Smooth muscle cell of the pulmonary artery (primary cell): ENCODE results near the gene SLC23A1. TPM values are rescaled to one million over a fixed set of nuclear protein-coding genes. Genes with fewer than 3 reads are reported as not detected.

Experiments used
- total RNA-seq: library from RNA; depleted of rRNA; stranded (reverse); fragments of >200 nt; gene quantifications from 2 replicates; pipeline ENCODE4 v1.2.3, GENCODE V29; 2014

Gene SLC23A1
- not detected in 2 replicates for total RNA-seq

GRCh38 chr5:139383275-139383992, at the start of gene SLC23A1:
Gene SLC23A1 (minus strand): TSS chr5:139383297. CDS start chr5:139383253, 44 bp downstream.

DNA sequence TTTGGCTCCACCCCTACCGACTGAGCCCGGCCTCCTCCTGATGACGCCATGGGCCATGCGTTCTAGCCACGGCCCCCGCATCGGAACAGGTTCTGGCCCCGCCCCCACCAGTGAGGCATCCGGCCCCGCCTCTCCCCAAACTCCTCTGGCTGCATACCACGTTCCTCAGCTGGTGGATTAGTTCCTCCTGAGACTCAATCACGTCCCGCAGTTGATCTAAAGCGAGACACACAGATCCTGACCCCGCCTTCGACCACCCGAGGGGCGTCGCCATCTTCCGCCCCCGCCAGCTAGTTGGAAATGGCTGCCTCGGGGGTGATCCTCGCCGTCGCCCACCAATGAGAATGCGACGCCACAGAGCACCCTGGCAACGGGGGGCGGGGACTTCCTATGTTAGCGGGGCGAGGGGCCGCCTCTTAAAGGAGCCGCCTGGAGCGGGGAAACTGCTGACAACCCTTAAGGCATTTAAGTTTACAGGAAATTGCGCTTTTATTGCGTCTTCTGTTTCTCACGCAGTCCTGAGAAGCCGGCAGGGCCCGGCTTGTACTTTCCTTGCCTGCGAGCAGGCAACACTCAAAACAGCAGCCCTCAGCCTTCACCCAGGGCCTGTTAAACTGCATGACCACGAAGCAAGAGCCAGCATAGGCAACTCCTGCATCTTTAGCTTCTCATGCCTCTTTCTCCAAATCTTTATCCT, 20.8 kb upstream of the SLC23A1 start, which contains the start of gene SPATA24:
TSS of gene SPATA24 (minus strand) at position 303 of the 697 bp plus-strand sequence. CDS start at position 274, 29 bp downstream.

GRCh38 chr5:139394654-139395566, 11.8 kb upstream of the SLC23A1 start, which contains the start of gene PROB1:
Gene PROB1 (minus strand): TSS chr5:139395104. CDS start chr5:139395081, 23 bp downstream.

DNA sequence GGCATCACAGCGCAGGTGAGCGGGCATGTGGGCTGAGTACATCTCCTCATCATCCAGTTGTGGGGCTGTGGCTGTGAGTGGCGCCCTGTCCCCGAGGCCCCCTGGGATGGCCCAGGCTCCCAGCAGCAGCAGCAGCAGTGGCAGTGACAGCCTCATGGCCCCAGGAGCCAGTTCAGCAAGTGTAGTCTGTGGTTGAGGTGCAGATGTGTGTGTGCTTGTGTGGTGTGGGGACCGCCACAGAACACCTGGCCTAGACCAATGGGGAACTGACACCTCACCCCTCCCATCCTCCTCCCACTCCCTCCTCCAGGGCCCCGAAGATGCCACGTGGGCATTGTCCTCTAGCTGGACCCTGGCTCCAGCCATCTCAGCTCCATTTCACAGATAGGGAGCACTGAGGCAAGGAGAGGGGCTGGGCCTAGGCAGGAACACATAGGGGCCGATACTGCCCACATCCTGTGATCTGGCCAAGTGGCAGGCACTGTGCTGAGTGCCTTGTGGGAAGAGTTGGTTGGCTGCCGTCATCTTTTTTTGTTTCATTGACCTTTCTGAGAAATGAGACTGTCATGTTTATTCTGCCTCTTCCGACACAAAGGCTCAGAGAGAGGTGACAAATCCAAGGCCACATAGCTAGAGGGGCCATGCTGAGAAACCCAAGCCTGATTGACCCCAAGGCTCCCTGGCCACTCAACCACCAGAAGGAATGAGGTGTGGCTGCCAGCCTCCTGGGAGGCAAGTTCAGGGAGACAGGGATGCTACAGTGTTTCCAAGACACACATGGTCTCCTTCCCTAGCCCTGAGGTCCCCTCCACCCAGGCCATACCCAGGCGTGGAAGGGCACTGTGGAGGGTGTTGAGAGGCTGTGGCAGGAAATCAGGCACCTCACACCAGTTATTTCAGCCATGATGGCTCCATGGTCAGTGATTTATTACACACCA, 6.9 kb upstream of the SLC23A1 start, which contains the start of gene MZB1:
TSS of gene MZB1 (minus strand) at position 213 of the 938 bp plus-strand sequence. CDS start at position 156, 57 bp downstream.

DNA sequence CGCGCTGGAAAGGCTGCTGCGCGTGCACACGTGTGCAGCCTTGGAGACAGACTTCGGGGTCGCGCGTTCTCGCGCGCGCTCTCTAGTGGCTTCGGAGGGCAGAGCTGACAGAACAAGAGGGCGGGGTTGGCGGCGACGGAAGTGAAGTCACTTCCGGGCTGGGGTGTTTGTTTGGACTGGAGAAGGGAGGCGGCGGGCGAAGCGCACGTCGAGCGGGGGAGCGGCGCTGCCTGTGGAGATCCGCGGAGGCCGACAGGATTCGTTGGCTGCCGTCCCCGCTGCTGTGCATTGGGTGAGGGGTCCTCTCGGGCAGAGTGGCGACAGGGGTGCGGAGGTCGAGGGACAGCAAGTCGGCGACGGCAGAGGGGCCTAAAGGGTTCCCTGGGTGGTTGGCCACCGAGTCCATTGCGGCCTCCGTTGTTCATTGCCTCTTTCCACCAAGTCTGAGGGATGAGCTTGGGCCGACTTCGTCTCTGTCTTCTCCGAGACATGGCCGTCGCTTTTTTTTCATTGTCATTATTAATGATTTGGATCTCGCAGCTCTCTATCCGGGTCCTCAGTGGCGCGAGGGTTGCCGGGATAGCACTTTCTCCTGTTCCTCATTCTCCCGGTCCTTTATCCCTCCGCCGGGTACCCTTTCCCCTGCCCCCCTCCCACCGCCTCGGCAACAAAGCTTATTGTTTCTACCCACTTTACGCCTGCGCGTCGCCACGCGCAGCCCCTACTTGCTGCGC, 41.2 kb downstream of the SLC23A1 start, which contains the start of gene PAIP2:
TSS of gene PAIP2 (plus strand) at position 166 of the 734 bp plus-strand sequence. CDS start 21,931 bp downstream, outside the sequence.

Other genes starting within 250 kb of the SLC23A1 start
- 104 and 120 TPM in 2 replicates for gene SIL1, start 184.9 kb downstream of the SLC23A1 start, total RNA-seq
- gene MATR3, start 89.6 kb downstream of the SLC23A1 start, total RNA-seq: 263 and 296 TPM in 2 replicates
- 28.9 and 52.1 TPM in 2 replicates for gene PAIP2, start 41.4 kb downstream of the SLC23A1 start, total RNA-seq
- gene MZB1, start 6.6 kb upstream of the SLC23A1 start, total RNA-seq: not detected in 2 replicates
- 1.3 and 1.7 TPM in 2 replicates for gene PROB1, start 11.8 kb upstream of the SLC23A1 start, total RNA-seq
- 4.8 and 5.7 TPM in 2 replicates for gene SPATA24, start 20.8 kb upstream of the SLC23A1 start, total RNA-seq
- gene DNAJC18, start 56.2 kb upstream of the SLC23A1 start, total RNA-seq: 8.1 and 12.6 TPM in 2 replicates
- gene ECSCR, start 79.4 kb upstream of the SLC23A1 start, total RNA-seq: 2.2 and 4.4 TPM in 2 replicates
- not detected in 2 replicates for gene SMIM33, start 87.7 kb upstream of the SLC23A1 start, total RNA-seq
- gene STING1, start 99.5 kb upstream of the SLC23A1 start, total RNA-seq: 58.8 and 76.5 TPM in 2 replicates
- gene UBE2D2, start 178.0 kb upstream of the SLC23A1 start, total RNA-seq: 43.5 and 49.7 TPM in 2 replicates